ENCODE measurements around the gene DCAF11.

Gene DCAF11

GRCh38 chr14:24137529-24138395 is 23.2 kb downstream of the DCAF11 start:
- DNase-seq (ENCODE audit: low read depth in 2 of 2, low spot score in 1 of 2) = no peak

GRCh38 chr14:24138396-24139271 is 24.1 kb downstream of the DCAF11 start:
- no peak for DNase-seq (ENCODE audit: low read depth in 2 of 2, low spot score in 1 of 2)

DNA sequence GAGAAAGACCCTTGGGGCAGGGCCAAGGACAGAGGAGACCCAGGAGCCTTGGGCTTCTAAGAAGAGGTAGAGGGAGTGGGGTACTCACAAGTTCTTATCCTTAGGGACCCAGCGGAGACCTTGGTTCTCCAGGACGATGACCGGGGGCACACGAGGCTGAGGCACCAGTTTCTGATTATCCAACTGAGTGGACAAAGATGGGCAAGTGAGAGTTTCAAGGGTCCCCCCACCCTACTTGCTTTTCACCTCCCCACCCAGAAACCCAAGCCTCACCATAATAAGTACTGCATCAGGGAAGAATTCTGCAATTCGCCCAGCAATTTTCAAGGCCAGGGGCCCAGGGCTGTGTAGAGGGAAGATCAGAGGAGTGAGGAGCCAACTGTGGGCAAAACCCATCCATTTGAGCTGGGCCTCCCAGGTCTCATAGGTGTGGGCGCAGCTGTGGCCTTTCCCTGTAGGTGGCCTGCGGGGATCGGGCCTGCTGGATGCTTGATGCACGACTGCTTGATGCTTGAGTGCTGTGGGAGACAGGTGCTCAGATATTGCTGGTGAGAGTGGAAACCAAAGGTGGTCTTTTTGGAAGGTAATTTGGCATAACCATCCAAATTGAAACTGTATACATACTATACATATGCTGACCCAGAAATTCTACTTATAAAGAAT is 24.8 kb downstream of the DCAF11 start:
- no peak for DNase-seq (ENCODE audit: low read depth in 2 of 2, low spot score in 1 of 2)

DNA sequence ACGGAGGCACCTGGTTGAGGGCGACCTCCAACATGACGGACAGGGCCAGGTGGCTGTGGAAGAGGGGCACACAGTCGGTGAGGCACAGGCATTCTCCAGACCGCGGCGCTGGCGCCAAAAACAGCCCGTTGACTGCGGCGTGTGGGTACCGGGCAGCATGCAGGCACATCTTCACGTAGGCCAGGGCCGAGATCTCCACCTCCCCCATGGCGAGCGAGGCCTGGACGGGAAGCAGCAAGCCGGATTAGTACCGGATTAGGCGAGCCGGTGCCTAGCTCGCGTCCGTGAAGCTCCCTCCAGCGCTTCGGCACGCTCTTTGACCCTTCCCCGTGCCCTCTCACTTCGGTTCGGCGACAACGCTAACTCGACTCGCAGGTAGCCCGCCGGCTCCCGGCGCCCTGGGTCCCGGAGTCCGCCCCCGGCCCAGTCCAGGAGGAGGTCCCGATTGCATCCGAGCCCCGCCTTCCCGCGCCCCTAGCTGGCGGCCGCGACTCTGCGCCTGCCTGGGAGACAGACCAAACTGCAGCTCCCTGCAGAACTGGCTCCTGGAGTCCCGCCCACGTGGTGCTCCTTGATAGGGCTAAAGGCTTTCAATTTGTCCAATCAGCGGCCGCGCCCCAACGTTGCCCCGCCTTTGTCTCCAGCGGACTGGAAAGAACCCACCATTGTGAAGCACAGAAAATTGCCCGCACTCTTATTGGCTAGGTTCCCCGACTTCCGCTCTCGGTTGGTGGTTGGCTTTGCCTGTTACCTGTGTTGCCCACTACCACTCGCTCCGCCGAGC is 26.7 kb downstream of the DCAF11 start, which contains the start of gene EMC9:
EMC9 (minus strand) TSS at position 495 of the 784 bp plus-strand sequence; CDS start at position 208, 287 bp downstream.
- DNase-seq (ENCODE audit: low read depth in 2 of 2, low spot score in 1 of 2) = peak; percentile 98 to 99

DNA sequence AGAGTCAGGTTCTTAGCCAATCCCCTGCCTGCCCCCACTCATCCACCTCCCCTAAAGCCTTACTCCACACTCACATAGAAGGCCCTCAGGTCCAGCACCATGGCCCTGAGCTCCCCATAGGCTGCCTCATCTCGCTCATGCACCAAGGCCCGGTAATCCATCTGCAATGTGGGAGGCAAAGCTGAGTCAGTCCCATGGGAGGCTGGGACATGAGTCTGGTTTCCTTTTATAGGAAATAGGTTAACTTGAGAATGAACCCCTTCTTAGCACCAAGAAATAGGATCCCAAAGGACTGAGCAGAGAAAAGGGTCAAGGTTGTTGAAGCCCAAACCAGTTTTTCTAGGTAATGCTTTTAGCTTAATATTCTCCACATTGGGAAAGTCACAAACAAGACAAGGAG is 28.9 kb downstream of the DCAF11 start:
- no peak for DNase-seq (ENCODE audit: low read depth in 2 of 2, low spot score in 1 of 2)

- no peak for DNase-seq (ENCODE audit: low read depth in 2 of 2, low spot score in 1 of 2)
These were observed 29.9 kb downstream of the DCAF11 start for GRCh38 chr14:24144451-24144850.

- DNase-seq (ENCODE audit: low read depth in 2 of 2, low spot score in 1 of 2) = no peak
These were observed 30.6 kb downstream of the DCAF11 start for GRCh38 chr14:24145219-24145618.

- no peak for DNase-seq (ENCODE audit: low read depth in 2 of 2, low spot score in 1 of 2)
These were observed 31.3 kb downstream of the DCAF11 start for GRCh38 chr14:24145690-24146452.

GRCh38 chr14:24146453-24146977 is 31.9 kb downstream of the DCAF11 start, which contains the start of gene PSME2:
PSME2 (minus strand) TSS chr14:24146610; CDS start chr14:24146581, 29 bp downstream.
- DNase-seq (ENCODE audit: low read depth in 2 of 2, low spot score in 1 of 2) = peak; percentile 65 to 69

GRCh38 chr14:24146978-24147760 is 32.6 kb downstream of the DCAF11 start, which contains the start of gene RNF31:
RNF31 (plus strand) TSS chr14:24147498; CDS start chr14:24147699, 201 bp downstream.
- DNase-seq (ENCODE audit: low read depth in 2 of 2, low spot score in 1 of 2) = peak; percentile 90 to 94

GRCh38 chr14:24147761-24148428 is 33.3 kb downstream of the DCAF11 start:
- DNase-seq (ENCODE audit: low read depth in 2 of 2, low spot score in 1 of 2) = no peak

DNA sequence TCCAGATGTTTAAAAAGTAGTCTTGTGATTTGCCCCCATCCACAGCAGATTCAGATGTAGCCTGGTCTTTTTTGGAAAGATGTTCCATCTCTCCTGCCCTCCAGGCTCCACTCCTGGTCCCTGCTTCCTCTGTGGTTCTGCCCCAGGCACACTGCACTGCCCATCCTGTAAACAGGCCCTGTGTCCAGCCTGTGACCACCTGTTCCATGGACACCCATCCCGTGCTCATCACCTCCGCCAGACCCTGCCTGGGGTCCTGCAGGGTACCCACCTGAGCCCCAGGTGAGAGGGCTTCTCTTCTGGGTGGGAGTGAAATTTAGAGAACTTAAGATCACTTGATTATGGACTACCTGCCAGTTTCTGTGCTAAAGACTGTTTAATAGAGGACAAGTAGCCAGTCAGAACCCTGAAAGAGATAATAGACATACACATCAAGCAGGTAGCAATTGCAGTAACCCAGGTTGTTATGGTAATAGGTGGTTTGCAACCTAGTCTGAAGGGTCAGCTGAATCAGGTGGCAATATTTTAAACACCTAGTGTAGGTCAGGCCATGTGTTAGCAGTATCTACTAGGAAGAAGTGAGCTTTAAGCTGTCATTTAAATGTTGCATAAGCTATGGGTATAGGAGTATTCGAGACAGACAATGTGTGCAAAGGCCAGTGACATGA is 34.9 kb downstream of the DCAF11 start:
- no peak for DNase-seq (ENCODE audit: low read depth in 2 of 2, low spot score in 1 of 2)

DNA sequence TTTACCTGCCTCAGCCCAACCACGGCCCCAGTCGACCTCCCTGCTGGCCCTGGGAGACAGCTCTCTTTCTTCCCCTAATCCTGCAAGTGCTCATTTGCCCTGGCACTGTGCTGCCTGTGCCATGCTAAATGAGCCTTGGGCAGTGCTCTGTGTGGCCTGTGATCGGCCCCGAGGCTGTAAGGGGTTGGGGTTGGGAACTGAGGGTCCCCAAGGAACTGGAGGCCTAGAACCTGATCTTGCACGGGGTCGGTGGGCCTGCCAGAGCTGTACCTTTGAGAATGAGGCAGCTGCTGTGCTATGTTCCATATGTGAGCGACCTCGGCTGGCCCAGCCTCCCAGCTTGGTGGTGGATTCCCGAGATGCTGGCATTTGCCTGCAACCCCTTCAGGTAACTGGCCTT is 35.5 kb downstream of the DCAF11 start:
- no peak for DNase-seq (ENCODE audit: low read depth in 2 of 2, low spot score in 1 of 2)

- no peak for DNase-seq (ENCODE audit: low read depth in 2 of 2, low spot score in 1 of 2)
These were observed 36.0 kb downstream of the DCAF11 start for GRCh38 chr14:24150567-24150966.

DNA sequence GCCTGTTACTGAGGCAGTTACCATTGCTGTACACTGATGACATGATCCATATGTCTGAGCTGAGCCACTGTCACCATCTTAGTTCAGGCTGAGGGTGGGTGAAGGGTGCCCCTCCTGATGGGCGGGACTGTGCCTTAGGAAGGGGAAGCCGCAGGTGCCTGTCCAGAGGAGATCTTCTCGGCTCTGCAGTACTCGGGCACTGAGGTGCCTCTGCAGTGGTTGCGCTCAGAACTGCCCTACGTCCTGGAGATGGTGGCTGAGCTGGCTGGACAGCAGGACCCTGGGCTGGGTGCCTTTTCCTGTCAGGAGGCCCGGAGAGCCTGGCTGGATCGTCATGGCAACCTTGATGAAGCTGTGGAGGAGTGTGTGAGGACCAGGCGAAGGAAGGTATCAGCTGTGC is 36.4 kb downstream of the DCAF11 start:
- no peak for DNase-seq (ENCODE audit: low read depth in 2 of 2, low spot score in 1 of 2)

DNA sequence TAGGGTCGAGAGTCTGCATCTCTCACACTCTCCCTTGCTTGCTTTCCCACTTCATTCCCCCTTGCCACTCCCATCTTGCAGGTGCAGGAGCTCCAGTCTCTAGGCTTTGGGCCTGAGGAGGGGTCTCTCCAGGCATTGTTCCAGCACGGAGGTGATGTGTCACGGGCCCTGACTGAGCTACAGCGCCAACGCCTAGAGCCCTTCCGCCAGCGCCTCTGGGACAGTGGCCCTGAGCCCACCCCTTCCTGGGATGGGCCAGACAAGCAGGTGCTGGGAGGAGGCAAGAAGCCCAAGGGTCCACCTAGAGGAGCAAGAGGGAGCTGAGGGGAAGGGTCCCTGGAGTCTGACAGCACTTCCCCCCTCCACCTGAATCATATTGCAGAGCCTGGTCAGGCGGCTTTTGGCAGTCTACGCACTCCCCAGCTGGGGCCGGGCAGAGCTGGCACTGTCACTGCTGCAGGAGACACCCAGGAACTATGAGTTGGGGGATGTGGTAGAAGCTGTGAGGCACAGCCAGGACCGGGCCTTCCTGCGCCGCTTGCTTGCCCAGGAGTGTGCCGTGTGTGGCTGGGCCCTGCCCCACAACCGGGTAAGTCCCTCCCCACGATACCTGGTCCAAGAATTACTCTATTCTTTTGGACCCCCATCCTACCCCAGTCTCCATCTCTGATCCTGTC is 37.0 kb downstream of the DCAF11 start:
- DNase-seq (ENCODE audit: low read depth in 2 of 2, low spot score in 1 of 2) = no peak

DNA sequence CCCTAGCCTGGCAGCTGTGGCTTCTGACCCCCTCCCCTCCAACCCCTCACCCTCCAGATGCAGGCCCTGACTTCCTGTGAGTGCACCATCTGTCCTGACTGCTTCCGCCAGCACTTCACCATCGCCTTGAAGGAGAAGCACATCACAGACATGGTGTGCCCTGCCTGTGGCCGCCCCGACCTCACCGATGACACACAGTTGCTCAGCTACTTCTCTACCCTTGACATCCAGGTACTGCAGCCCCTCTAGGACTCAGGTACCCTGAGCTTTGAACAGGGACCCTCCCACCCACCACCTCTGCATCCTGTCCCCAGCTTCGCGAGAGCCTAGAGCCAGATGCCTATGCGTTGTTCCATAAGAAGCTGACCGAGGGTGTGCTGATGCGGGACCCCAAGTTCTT is 40.5 kb downstream of the DCAF11 start:
- no peak for DNase-seq (ENCODE audit: low read depth in 2 of 2, low spot score in 1 of 2)
